Measurements from ENCODE around the gene AKR1C3.
"Not testable (repeated sequence)": the region's sequence is repeated elsewhere in the genome, so short reads cannot be mapped to it uniquely, and the experiment has no call there.

AKR1C3 gene

GRCh38 chr10:5094265-5095205 is at the start of gene AKR1C3:
TSS of gene AKR1C3 (plus strand) at chr10:5094414. CDS start at chr10:5094445, 31 bp downstream.
- no peak for DNase-seq

GRCh38 chr10:5045095-5045494 is 49.1 kb upstream of the AKR1C3 start:
- no peak for DNase-seq

GRCh38 chr10:5046410-5046809 is 47.8 kb upstream of the AKR1C3 start:
- no peak for DNase-seq

GRCh38 chr10:5047055-5047454 is 47.2 kb upstream of the AKR1C3 start:
- DNase-seq: not testable (repeated sequence)

- DNase-seq: no peak
Measured at GRCh38 chr10:5047912-5048628, 46.1 kb upstream of the AKR1C3 start.

- not testable (repeated sequence) for DNase-seq
Measured at GRCh38 chr10:5052951-5053500, 41.2 kb upstream of the AKR1C3 start.

GRCh38 chr10:5054831-5055230 is 39.4 kb upstream of the AKR1C3 start:
- DNase-seq: not testable (repeated sequence)

GRCh38 chr10:5059267-5059666 is 34.9 kb upstream of the AKR1C3 start:
- DNase-seq: not testable (repeated sequence)

GRCh38 chr10:5060791-5061190 is 33.4 kb upstream of the AKR1C3 start:
- not testable (repeated sequence) for DNase-seq

- DNase-seq: no peak
Measured at GRCh38 chr10:5064656-5065055, 29.6 kb upstream of the AKR1C3 start.

- no peak for DNase-seq
Measured at GRCh38 chr10:5068274-5068984, 25.8 kb upstream of the AKR1C3 start.

- no peak for DNase-seq
Measured at GRCh38 chr10:5070648-5071410, 23.4 kb upstream of the AKR1C3 start.

GRCh38 chr10:5071411-5072198 is 22.6 kb upstream of the AKR1C3 start:
- DNase-seq: no peak

GRCh38 chr10:5073659-5074058 is 20.6 kb upstream of the AKR1C3 start:
- DNase-seq: no peak

GRCh38 chr10:5076615-5077014 is 17.6 kb upstream of the AKR1C3 start:
- no peak for DNase-seq

GRCh38 chr10:5078547-5079180 is 15.6 kb upstream of the AKR1C3 start:
- no peak for DNase-seq

- no peak for DNase-seq
Measured at GRCh38 chr10:5079306-5079830, 14.8 kb upstream of the AKR1C3 start.

- no peak for DNase-seq
Measured at GRCh38 chr10:5079836-5080235, 14.4 kb upstream of the AKR1C3 start.

GRCh38 chr10:5081091-5081490 is 13.1 kb upstream of the AKR1C3 start:
- no peak for DNase-seq

GRCh38 chr10:5088703-5089261 is 5.4 kb upstream of the AKR1C3 start:
- DNase-seq: no peak

Measured in activated CD4-positive, alpha-beta T cell treated with anti-CD3 and anti-CD28 coated beads, Interleukin-2, amount 50 U/mL, for 4 hours (primary cell).